ENCODE measurements around the gene SMIM20. TPM values are rescaled to one million over a fixed set of nuclear protein-coding genes. Genes with fewer than 3 reads are reported as not detected.

The SMIM20 gene
- total RNA-seq, 4 donors from 2014 or later = 21.4 to 33.5 (median 25.6) TPM

DNA sequence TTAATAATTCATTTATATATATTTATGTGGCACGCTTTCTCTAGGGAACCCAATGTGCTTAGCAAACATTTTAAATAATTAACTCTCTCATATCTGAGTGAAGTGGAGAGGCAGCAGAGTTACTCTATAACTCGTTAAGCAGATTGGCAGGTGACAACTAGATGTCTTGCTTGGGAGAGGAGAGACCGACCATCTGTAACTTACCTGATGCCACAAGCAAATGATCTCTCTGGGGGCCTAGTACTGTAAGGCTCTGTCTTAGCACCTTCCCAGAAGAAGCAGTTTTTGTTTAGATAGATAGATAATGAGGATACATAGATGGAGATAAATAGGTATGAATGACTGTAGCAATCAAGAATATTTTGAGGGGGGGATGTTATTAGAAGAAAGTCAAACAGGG lies 39.4 kb upstream of the SMIM20 start:
- ATAC-seq (ENCODE audit: low FRiP score) (no peak), DNase-seq (ENCODE audit: low spot score) (no peak)
- TF ChIP-seq, protein P1, sequence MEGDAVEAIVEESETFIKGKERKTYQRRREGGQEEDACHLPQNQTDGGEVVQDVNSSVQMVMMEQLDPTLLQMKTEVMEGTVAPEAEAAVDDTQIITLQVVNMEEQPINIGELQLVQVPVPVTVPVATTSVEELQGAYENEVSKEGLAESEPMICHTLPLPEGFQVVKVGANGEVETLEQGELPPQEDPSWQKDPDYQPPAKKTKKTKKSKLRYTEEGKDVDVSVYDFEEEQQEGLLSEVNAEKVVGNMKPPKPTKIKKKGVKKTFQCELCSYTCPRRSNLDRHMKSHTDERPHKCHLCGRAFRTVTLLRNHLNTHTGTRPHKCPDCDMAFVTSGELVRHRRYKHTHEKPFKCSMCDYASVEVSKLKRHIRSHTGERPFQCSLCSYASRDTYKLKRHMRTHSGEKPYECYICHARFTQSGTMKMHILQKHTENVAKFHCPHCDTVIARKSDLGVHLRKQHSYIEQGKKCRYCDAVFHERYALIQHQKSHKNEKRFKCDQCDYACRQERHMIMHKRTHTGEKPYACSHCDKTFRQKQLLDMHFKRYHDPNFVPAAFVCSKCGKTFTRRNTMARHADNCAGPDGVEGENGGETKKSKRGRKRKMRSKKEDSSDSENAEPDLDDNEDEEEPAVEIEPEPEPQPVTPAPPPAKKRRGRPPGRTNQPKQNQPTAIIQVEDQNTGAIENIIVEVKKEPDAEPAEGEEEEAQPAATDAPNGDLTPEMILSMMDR (IDR thresholded peaks at IDR 0.05) = no peak

DNA sequence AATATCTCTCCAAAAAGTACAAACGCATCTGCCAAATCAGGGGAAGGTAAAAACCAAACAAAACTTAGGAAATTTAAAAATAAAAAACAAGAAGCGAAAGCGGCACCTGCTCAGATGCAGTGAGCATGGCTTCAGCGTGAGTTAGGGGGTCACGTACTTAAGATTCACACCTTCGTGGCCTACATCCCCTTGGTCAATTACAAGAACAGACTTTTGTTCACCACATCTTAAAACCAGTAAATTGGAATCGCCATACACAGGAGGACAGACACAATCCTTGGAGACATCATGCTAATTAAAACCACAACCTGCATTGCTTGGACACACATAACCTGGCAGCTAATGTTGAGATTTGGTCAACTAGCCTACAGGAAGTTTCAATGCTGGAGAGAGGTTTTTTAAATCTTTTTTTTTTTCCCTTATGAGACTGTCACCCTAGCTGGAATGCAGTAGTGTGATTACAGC lies 38.7 kb upstream of the SMIM20 start:
- ATAC-seq (ENCODE audit: low FRiP score) = no peak
- DNase-seq (ENCODE audit: low spot score) = no peak
- TF ChIP-seq, protein P1 (IDR thresholded peaks at IDR 0.05) = no peak

DNA sequence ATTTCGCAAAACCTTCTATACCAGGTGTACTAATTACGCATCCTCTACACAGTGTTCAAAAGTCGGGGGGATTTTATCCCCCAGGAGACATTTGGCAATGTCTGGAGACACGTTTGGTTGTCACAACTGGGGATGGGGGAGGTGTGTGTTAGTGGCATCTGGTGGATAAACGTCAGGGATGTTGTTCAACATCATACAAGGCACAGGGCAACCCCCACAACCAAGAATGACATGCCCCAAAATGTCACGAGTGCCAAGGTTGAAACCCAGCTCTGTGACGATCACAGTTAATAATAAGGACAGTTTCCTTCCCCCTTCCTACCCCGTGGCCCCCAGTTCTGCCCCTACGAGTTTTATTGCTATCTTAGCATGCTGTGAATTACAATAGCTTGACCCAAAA lies 35.3 kb upstream of the SMIM20 start:
- TF ChIP-seq, protein P1 (IDR thresholded peaks at IDR 0.05) = no peak
- ATAC-seq (ENCODE audit: low FRiP score) (no peak), DNase-seq (ENCODE audit: low spot score) (no peak)

DNA sequence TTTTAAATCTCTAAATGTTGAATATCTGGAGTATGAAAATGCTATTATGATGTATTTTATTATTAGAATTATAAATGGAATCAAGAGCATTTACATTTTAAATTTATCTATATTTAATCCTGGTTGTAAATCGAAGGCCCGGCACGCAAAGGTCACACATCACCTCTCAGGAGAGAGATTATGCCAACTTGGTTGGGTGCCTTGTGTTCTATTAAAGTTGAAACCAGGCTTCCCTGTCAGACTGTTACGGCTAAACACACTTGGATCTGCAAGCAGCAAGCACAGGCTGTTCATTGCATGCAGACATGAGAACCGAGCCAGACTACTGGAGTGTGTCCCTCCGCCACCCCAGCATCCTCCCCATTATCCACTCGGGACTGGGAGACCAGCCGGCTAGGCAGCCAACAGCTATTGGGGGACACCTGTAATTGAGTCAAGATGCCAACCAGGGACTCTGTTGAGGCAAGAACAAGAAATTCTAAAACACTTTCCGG lies 34.9 kb upstream of the SMIM20 start:
- no peak for ATAC-seq (ENCODE audit: low FRiP score)
- TF ChIP-seq, protein P1 (IDR thresholded peaks at IDR 0.05) = no peak

DNA sequence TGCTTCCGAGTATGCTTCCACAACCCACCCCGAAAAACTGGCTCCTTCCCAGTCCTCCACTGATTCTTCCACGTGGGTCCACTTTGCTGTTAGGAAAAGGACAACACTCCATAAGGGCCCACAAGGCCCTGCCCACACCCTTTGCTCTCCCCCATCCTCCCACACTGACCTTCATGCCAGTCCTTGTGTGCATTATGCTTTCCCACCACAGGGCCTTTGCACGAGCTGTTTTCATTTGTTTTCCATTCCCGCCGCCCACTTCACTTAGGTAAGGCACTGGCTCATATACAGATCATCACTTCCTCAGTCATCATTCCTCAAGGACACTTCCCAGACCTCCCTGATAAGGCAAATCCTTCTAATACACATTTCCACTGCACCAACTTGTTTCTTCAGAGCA lies 34.4 kb upstream of the SMIM20 start:
- DNase-seq (ENCODE audit: low spot score) = no peak
- ATAC-seq (ENCODE audit: low FRiP score) = no peak
- TF ChIP-seq, protein P1 (IDR thresholded peaks at IDR 0.05) = no peak

More for the DNA sequence above, 34.9 kb upstream of the SMIM20 start:
- no peak for DNase-seq (ENCODE audit: low spot score)

DNA sequence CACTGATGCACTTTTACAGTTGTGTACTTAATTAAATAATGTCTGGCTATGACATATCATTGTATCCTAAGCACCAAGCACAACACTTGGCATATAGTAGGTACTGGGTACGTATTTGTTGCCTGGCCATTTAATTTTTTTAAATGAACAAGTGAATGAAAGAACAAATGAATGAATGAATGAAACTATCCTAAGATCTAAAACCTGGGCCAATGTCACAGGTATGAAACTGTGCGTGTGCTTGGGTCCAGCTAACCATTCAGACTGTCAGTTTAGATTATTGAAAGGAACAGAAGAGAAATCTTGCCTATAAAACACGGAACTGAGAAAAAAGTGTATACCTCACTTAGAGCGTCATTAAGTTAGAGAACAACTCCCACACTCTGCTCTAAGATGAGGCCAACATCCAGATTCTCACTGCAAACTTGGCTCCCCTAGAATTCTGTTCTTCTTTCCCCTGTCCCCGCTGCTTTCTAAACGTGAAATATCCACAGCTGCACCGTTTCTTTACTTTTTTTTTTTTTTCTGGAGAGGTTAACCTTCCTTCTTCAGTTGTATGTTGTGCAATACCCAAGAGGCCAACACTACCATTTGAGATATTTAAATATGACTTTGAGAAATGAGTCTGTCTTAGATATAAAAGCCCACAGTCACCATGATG lies 33.9 kb upstream of the SMIM20 start:
- ATAC-seq (ENCODE audit: low FRiP score) (no peak), DNase-seq (ENCODE audit: low spot score) (no peak)
- TF ChIP-seq, protein P1 (IDR thresholded peaks at IDR 0.05) = no peak

DNA sequence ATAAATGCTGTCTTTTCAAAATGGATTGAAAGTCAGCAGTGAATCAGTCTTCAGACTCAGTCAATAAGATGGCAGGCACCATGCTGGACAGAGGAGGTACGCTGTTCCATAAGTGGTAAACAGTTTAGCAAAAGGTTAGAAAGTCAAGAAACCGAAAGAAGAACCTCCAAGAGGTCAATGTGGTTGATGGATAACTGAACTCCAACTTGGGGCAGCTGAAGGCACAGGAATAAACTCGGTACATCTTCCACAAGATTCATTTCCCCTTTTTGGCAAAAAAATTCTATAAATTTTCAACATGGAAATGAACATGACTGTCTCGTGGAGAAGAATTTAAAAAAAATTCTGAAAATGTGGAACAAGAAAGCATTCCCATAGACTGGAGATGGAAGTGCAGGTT lies 32.8 kb upstream of the SMIM20 start:
- no peak for ATAC-seq (ENCODE audit: low FRiP score)
- TF ChIP-seq, protein P1 (IDR thresholded peaks at IDR 0.05) = no peak
- no peak for DNase-seq (ENCODE audit: low spot score)

Data from omental fat pad (tissue), 4 donors.